NCI-H69 (cell line): Measurements from ENCODE around the gene COPB1.
"Not testable (repeated sequence)": the region's sequence is repeated elsewhere in the genome, so short reads cannot be mapped to it uniquely, and the experiment has no call there.

Experiments
- DNase-seq: peaks from one replicate; lab custom pipeline; 2025; lab: John Stamatoyannopoulos, UW

Gene COPB1, protein sequence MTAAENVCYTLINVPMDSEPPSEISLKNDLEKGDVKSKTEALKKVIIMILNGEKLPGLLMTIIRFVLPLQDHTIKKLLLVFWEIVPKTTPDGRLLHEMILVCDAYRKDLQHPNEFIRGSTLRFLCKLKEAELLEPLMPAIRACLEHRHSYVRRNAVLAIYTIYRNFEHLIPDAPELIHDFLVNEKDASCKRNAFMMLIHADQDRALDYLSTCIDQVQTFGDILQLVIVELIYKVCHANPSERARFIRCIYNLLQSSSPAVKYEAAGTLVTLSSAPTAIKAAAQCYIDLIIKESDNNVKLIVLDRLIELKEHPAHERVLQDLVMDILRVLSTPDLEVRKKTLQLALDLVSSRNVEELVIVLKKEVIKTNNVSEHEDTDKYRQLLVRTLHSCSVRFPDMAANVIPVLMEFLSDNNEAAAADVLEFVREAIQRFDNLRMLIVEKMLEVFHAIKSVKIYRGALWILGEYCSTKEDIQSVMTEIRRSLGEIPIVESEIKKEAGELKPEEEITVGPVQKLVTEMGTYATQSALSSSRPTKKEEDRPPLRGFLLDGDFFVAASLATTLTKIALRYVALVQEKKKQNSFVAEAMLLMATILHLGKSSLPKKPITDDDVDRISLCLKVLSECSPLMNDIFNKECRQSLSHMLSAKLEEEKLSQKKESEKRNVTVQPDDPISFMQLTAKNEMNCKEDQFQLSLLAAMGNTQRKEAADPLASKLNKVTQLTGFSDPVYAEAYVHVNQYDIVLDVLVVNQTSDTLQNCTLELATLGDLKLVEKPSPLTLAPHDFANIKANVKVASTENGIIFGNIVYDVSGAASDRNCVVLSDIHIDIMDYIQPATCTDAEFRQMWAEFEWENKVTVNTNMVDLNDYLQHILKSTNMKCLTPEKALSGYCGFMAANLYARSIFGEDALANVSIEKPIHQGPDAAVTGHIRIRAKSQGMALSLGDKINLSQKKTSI

DNA sequence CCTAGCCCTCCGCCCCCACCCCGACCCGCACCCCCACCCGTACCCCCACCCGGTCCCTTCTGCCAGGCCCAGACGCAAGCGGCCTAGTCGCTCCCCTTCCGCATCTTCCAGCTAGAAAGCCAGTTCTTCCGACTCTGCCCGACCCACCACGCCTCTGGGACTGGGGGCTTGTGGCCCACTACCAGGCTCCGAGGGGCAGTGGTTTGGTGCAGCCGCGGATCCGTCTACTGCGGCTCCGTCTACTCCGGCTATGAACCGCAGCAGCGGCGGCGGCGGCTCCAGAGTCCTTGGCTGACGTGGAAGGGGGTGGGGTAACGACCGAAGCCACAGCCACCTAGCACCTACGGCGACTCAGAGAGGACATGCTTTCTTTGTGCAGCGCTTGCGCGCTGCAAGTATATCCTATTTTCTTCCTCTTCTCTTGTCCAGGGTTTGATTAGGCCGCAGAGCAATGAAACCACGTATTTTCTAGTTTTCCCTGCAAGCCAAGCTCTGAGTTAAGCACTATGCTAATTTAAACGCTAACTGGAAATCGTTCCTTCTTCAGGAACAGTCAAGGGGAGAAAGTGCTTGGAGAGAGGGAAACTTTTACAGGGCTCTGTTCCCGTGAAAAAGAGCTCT lies at the start of gene COPB1:
TSS of gene COPB1 (minus strand) at position 252 of the 621 bp plus-strand sequence. CDS start 883 bp downstream, outside the sequence.
- peak; percentile 96 for DNase-seq

DNA sequence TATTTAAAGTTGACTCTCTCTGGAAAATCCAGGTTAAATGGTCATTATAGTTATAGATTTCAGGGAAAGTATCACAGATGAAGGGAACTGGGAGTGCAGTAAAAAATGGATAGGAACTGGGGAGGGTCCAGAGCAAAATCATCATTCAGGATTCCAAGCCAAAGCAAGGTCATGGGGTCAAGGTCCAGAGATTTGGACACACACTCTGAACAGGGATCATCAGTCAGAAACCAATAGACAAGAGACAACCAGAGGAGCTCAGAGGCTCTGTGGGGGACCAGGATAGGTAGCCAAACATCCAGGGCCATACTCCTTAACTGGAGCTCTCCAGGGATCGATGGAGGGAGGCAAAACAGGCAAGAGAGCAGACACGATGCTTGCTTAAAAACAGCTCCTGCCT lies 47.8 kb upstream of the COPB1 start:
- DNase-seq, result no peak

DNA sequence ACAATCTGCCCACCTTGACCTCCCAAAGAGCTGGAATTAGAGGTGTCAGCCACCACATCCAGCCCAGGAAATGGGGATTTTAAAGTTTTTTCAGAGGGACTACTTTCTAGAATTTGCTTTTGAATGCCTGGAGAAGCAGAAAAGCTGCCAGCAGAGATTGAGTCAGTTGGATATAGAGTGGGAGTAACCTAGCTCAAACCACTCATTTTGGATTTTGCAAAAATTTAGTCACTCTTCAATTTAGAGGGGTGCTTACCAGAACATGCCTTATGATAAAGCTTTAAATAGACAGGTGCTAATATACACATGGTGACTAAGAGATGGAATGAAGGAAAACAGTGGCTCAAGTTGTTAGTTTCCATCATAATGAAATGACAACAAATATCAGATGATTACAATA lies 47.1 kb upstream of the COPB1 start:
- no peak for DNase-seq

DNA sequence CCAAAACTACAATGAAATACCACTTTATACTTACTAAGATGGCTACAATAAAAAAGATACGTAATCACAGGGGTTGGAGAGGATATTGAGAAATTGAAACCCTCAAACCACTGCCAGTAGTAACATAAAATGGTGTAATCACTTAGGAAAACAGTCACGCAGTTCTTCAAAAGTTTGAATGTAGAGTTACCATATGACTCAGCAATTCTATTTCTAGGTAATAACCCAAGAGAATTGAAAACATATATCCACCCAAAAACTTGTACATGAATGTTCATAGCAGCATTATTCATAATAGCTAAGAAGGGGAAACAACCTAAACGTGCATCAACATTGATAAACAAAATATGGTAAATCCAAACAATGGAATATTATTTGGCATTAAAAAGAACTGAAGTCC lies 45.0 kb upstream of the COPB1 start:
- no peak for DNase-seq

DNA sequence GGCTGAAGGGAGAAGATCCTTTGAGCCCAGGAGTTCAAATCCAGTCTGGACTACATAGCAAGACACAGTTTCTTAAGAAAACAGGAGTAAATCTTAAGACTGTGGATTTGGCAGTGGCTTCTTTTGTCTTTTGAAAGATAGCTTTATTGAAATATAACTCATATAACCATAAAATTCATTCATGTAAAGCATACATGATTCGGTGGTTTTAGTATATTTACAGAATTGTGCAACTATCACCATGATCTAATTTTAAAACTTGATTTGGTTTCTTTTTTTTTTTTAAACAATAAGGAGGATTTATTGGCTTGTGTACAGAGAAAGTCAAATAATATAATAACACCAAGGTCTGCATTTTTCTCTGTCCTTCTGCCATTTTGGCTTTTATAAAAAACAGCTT lies 43.6 kb upstream of the COPB1 start:
- DNase-seq, result no peak

DNA sequence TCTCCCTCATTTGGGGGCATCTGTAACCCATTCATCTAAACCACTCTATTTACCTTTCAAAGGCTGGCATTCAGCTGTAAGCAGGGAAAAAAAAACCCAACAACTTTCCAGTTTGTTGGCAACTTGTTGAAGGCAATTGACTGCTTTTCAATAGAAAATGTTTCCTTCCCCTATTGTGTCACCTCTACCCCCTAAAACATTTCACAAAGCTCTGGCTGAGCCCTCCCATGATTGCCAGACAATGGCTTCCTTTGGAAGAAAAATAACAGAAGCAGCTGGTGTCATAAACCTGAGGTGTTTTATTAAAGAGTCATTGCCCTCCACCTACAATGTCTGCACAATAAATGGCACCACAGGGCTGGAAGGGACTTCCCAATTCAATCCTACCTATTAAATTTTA lies 42.7 kb upstream of the COPB1 start:
- peak; percentile 95 for DNase-seq

DNA sequence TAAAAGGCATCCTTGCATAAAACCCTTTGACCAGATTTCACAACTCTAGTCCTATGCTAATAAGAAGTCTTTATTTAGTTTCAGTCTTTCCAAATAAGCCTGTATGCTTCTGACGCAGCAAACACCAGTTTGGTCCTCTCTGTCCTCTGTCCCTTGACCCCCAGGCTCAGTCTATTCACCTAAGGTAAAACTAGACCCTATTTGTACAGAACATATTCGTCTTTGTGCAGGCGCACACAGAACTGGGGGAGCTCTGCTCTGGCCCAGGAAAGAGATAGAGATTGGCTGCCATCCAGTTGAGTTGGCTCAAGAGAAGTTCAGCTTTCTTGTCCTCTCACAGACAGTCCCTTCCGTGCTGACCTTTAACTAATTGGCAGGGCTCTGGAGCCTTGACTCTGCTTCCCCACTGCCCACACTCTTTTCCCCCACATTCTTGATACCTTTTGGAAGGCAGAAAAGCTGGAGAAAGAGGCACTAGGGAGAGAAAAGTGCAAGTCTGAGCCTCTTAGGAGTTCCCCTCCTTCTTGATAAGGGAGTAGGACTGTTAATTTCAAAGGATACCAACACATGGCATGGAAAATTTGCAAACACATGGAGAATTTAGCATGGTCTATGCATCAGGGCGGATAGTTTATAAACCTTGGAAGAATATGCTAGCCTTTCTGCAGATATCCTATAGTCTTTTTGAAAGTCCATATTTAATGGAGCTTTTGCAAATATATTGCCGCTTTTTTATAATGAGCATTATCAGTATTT lies 41.8 kb upstream of the COPB1 start:
- DNase-seq, result peak; percentile 14

DNA sequence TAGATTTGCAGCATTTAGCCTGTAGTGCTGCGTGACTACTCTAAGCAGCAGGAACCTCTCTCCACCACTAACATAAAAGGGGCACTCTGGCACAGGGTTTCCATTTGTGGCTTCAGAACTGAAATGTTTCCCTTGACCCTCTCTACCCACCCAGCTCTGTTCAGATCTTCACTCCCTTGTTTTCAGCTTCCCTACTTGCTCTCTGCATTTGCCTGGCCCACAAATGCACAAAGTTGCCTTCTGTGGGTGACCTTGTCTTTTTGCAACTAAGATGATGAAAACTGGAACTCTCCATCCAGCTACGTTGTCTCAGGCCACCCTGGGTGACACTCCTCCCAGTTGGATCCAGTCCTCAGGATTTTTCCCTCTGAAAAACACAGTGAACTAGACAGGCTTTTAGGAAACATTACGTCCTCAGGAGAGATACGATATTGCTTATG lies 40.4 kb upstream of the COPB1 start:
- DNase-seq, result peak; percentile 28

DNA sequence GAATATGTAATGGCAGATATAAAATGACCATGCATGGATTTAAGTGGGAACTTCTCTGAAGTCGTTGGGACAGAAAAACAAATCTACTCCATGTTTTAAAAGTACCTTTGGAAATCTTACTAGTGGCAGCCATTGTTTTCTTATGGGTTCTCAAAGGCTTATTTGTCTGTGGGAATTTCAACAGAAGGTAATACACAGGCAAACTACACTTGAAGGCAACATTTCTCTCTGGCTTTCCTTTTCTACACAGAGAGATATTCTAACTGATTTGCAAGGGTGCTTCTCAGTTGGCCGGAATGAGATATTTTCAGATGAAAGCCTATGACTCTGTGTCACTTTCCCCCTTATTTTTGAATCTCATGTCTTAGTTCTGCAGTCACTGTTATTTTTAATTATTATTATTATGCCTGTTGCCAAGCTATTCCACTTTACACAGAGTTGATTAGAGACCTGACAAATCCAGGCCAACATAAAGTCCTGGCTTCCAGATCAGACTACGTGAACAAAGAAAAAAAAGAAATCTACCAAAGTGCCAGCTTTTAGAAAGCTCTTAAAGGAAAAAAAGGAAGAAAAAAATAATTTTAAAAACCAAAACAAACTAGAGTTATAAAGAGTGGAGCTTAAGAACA lies 39.4 kb upstream of the COPB1 start:
- no peak for DNase-seq

DNA sequence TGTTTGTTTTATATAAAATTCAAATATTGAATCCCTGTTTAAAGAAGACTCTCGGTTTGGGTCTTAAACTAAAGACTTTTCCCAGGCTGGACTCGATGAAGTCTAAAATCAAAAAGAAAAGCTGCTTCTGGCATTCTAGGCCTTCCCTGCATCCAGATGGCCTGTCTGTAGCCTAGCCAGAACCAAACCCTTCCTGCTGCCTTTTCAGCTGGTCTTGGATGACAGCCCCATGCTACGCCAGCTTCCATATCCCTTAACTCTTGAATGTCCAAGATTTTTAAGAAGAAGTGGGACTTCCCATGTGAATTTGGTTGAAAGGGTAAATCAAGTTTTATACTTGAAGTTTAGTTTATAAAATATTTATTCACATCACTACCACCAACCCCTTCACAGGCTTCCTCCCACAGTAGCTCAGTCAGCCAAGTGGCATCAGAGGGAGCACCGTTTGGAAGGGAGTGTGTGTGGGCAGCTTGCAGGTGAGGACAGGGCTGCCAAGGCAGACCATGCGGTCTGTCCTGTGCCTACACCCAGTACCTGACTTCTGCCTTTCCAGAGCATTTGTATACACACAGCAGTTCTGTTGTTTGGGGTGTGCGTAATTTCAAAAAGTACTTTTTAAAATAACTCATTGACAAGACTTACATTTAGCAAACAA lies 38.8 kb upstream of the COPB1 start:
- no peak for DNase-seq

DNA sequence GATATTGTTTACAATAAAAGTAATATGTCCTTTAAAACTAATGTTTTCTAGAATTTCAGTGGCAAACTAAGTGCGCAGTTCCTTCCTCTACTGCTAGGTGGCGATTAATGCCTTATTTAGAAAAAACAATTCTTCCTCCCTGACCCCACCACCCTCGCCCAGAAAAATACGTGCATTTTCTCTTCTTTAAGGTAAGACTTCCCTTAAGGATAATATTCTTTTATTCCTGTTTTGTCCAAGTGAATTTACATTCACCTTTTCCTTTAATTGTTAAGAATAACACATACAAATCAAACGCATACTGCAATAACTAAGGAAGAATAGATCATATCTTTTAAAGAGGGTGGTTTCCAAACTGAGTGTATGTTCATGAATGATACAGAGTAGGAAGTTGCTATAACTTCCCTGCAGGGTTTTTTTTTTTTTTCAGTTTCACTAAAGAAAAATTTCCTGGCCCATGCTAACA lies 37.6 kb upstream of the COPB1 start:
- peak; percentile 55 for DNase-seq

DNA sequence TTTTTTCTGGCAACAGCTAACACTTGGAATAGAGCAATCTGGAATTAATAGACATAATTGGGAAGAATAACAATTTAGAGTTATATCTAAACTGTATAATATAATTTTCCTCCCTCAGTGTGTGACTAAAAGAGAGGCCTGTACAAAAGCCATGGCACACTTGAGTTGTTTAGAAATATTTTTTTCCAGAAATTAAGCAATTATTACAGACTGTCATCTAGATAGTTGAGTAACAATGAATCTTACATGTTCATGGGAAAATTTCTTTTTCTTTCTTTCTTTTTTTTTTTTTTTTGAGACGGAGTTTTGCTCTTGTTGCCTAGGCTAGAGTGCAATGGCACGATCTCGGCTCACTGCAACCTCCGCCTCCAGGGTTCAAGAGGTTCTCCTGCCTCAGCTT lies 35.6 kb upstream of the COPB1 start:
- not testable (repeated sequence) for DNase-seq

DNA sequence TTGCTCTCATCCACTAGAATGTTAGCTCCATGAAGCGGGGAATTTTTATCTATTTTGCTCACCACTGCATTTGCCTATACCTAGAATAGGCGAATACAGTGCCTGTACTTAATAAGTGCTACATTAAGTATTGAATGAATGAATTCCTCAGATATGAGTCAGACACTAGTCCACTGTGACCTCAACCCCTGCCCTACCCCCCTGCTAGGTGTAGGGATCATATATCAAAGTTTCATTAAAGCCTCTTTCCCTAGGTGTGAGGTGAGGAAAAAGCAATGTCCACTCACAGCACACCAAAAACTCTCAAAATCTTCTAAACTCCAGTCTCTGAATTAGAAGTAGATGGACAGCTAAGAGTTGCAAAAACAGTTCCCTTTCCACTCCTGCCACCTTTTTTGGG lies 30.3 kb upstream of the COPB1 start:
- DNase-seq, result no peak

DNA sequence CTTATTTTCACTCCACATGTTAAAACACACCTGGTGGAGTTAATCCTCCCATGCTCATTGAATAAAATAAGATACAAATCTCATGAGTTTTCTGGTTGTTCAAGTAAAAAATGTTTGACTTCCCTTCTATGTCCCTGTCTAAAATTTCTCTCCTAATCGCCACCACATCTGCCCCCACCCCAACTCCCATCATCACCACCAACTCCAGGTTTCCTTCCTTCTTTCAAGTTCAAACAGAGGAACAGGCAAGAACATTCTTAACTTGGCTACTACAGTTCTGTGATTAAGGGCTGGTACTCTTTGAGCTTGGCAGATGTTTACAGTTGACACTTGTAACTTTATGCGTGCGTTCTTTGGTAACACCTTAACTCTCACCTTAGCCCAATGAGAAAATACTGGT lies 29.7 kb upstream of the COPB1 start:
- no peak for DNase-seq

DNA sequence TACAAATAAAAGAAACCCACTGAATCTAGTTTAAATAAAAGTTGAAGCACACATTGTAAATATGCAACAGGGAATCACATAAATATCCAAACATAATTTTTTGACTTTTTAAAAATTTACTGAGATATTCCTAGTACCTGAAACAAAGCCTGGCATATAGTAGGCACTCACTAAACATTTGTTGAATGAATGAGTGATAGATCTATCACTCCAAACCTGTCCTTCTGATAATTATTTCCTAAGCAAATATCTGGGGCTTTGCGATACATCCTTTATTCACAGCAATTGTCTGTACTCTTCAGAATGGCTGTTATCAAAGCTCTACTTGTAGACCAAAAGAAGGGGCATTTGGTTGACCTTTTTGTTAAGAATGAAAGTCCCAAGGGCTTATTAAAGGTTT lies 23.2 kb upstream of the COPB1 start:
- no peak for DNase-seq

DNA sequence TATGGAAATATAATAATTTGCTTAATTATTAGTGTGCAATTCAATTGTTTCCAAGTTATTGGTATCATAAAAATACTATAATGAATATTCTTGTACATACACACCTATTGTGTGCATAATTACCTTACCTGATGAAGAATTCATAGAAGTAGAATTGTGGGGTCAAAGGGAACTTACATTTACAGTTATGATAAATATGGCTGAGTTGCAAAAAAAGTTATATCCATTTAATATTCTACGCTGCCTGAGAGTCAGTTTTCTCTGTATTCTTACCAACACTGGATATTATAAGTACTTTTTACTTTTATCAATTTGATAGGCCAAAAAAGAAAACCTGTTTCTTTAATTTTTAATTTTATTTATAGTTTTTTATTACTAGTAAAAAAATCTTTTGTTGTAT lies 22.6 kb upstream of the COPB1 start:
- DNase-seq, result no peak

DNA sequence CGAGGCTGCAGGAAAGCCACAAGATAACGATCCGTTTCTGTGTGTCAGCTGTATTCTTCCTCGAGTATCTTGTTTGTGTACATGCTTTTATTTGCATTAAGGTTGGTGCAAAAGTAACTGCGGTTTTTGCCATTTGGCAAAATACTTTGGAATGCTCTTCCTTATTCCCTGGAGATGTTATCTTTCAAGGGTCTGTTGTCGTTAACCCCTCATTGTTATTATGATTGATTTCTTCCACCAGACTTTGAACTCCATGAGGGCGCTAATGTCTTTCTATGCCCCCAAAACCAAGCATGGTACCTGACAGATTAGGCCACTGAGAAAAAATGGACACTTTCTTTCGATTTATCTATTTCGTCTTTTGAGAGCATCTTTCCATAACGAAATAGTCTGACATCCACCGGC lies 21.1 kb upstream of the COPB1 start:
- DNase-seq, result peak; percentile 64

DNA sequence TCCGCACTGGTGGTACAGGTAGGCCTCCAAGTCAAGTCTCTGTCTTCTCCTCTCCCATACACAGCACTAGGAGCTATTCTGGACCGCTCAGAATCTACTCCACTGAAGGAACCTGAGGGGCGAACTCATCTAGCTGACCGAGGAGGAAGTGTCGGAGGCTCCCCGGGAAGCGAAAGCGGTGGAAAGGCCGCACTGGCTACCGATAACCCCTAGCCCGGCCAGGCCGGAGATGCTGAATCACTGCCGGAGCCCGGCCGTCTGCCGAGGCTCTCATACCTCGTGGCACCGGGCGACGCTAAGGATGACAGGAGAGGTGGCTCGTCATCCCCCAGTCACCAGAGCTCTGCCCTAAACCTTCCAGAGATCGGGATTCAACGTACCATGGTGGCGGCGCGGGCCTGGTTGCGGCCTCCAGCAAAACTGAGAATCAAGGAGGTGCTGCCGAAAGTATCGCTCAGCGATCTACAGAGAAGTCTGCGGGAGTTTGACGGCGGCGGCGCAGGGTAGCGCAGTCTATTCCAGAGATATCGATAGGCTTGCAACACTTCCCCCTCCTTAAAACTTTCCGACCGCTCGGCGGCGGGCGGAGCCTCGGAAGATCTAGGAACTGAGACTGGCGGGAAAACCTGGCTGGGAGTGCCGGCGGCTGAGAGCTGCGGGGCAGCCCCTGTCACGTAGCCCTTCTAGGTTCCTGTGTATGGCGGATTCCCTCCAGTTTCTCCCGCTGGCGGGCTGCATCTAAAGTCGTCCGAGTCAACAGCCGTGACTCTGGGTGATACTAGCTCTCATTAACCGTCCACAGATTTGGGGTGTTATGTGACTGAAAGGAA lies 20.5 kb upstream of the COPB1 start, which contains the start of gene PSMA1:
TSS of gene PSMA1 (minus strand) at position 470 of the 830 bp plus-strand sequence. CDS start at position 383, 87 bp downstream.
- DNase-seq, result peak; percentile 98

DNA sequence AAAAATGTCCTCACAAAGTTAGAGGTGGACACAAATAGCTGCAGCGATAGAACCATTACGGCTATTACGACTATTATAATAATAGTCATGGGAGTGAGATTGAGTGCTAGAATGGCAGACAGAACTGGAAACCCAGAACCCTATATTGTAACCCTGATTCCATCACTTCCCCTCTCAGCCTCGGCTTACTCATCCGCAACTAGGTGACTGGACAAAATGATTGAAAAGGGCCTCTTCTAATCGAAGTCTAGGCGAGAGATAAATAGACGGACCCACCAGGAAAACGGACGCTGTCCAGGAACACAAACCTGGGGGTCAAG lies 19.9 kb upstream of the COPB1 start:
- DNase-seq, result peak; percentile 53

DNA sequence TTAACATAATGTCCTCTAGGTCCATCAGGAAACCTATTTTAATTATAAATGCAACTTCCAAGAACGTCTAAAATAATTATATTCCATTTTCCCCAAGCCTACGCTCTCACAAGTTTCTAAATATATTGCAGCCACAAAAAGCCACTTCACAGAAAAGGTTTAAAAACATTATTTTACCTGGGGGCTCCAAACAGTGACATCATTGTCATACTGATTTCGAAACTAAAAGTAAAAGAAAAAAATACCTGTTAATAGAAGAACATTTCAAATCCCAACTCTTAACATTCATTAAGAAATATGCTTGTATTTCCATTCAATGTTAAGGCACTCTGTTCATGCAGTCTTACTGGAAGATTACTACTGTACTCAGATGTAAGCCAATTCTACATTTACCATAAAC lies 19.2 kb upstream of the COPB1 start:
- DNase-seq, result no peak
